Kidney (tissue), 14 donors: ENCODE results near the gene PJA1. TPM values are rescaled to one million over a fixed set of nuclear protein-coding genes. Genes with fewer than 3 reads are reported as not detected.

Source experiments
- DNase-seq, 5 donors: peaks; one replicate each; pipeline ENCODE4 v3.0.0-alpha.2; 2013 to 2020
- FAIRE-seq: peaks from 2 replicates; lab custom pipeline; 2012; peaks lifted over from hg19 to GRCh38; lab: Jason Lieb, UNC
- H3K27ac ChIP-seq, 2 donors: one replicate each; pipeline ENCODE4 v1.7.0; 2013; ENCODE audit warnings: low read depth in 2 of 2, low read length in 2 of 2, inconsistent platforms in 1 of 2
- H3K27me3 ChIP-seq: one replicate; pipeline ENCODE4 v1.7.1; 2013; ENCODE audit warnings: low read length, inconsistent platforms; ENCODE audit not compliant: control insufficient read depth, insufficient read depth
- H3K36me3 ChIP-seq, 3 donors: one replicate each; pipeline versions ENCODE4 v1.7.0 to v1.7.1; 2013; ENCODE audit warnings: low read length in 3 of 3, control low read depth in 1 of 3, inconsistent platforms in 1 of 3; ENCODE audit not compliant: insufficient read depth in 3 of 3, control insufficient read depth in 2 of 3
- H3K4me1 ChIP-seq, 3 donors: one replicate each; pipeline versions ENCODE4 v1.7.0 to v1.7.1; 2013; ENCODE audit warnings: low read length in 3 of 3, inconsistent platforms in 1 of 3, low read depth in 1 of 3; ENCODE audit not compliant: control insufficient read depth in 2 of 3, insufficient read depth in 2 of 3
- H3K4me3 ChIP-seq, 3 donors: one replicate each; pipeline versions ENCODE4 v1.7.0 to v1.8.1; 2013; ENCODE audit warnings: low read length in 3 of 3, control low read depth in 1 of 3, inconsistent platforms in 1 of 3
- H3K9ac ChIP-seq, 3 donors: one replicate each; pipeline versions ENCODE4 v1.7.0 to v1.7.1; 2013; ENCODE audit warnings: low read length in 3 of 3, control low read depth in 1 of 3, inconsistent platforms in 1 of 3
- H3K9me3 ChIP-seq, 3 donors: one replicate each; pipeline versions ENCODE4 v1.7.0 to v1.7.1; 2013; ENCODE audit warnings: low read length in 3 of 3, control low read depth in 1 of 3, inconsistent platforms in 1 of 3; ENCODE audit not compliant: control insufficient read depth in 2 of 3, insufficient read depth in 1 of 3
- intact Hi-C: fragments of 100-400 bp; cut with DNase I; formaldehyde crosslinking; loops from one replicate; pipeline ENCODE4 v1.11.1; 2022
- polyA plus RNA-seq: library from polyadenylated mRNA; stranded (reverse); fragments of 350-450 nt; fragmentation: Illumina TruSeq; extraction: RNeasy Lipid Tissue Mini Kit (QIAGEN cat#74804); gene quantifications from one replicate; pipeline ENCODE4 v1.2.3, GENCODE V29; 2014; ENCODE audit warnings: low read depth, low replicate concordance; ENCODE audit not compliant: insufficient read depth
- total RNA-seq: library from RNA; stranded (reverse); fragmentation: NEBNext Ultra II Directional; extraction: Animal tissue kit (Norgen Biotek cat#: 25700); gene quantifications from one replicate; pipeline ENCODE4 v1.2.1, GENCODE V29; 2021
- TF ChIP-seq, protein P1 (sequence below): IDR thresholded peaks from 3 replicates; pipeline ENCODE4 v1.5.1; 2012; ENCODE audit warnings: mild to moderate bottlenecking, moderate library complexity, borderline replicate concordance; ENCODE audit not compliant: insufficient read depth; ENCODE audit errors: extremely low read depth
- donor health status: control.
- donor health status: control.
- donor health status: control.
- donor health status: control.
- donor health status: control.
- donor health status: DM: yes; HTN: yes; CAD: no.
- donor health status: Normal renal cell carcinoma (clear cell type).

The PJA1 gene
- total and polyA plus RNA-seq, 2 donors from 2014 or later, result 27.1 to 29.9 TPM

DNA sequence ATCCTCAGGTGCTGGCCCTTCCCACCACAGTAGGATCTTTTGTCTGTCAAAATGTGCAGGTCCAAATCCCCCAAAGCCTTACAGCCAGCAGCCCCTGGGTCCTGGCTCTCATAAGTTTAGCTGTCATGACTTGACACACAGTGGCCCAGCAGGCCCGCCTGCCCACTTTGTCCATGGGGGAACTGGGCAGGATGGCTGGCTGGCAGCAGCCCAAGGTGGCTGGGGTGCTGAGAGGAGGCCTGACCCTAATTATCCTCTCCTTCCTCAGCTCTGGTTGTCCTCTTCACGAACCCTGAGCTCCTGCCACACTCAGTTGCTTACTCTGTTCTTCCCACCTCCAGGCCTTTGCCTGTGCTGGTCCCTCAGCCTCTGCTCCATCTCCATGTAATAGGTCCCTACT, 46.4 kb upstream of the PJA1 start:
- DNase-seq (no peak), FAIRE-seq (no peak)
- no peak overlapping the region for H3K4me3 ChIP-seq
- H3K36me3 ChIP-seq, result no peaks in the 10 kb centered on the region
- H3K27ac ChIP-seq, result no peak overlapping the region
- H3K9ac ChIP-seq, result no peak overlapping the region
- intact Hi-C loops, result loop anchor here (10.0 kb wide), 1 partner anchor 387 kb away; the partner anchor contains the start of gene EFNB1
- no peaks in the 10 kb centered on the region for H3K4me1 ChIP-seq
- peaks cover 4% of the 10 kb centered on the region for H3K27me3 ChIP-seq
- H3K9me3 ChIP-seq, result no peaks in the 10 kb centered on the region
- TF ChIP-seq, protein P1, sequence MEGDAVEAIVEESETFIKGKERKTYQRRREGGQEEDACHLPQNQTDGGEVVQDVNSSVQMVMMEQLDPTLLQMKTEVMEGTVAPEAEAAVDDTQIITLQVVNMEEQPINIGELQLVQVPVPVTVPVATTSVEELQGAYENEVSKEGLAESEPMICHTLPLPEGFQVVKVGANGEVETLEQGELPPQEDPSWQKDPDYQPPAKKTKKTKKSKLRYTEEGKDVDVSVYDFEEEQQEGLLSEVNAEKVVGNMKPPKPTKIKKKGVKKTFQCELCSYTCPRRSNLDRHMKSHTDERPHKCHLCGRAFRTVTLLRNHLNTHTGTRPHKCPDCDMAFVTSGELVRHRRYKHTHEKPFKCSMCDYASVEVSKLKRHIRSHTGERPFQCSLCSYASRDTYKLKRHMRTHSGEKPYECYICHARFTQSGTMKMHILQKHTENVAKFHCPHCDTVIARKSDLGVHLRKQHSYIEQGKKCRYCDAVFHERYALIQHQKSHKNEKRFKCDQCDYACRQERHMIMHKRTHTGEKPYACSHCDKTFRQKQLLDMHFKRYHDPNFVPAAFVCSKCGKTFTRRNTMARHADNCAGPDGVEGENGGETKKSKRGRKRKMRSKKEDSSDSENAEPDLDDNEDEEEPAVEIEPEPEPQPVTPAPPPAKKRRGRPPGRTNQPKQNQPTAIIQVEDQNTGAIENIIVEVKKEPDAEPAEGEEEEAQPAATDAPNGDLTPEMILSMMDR, result no peak

DNA sequence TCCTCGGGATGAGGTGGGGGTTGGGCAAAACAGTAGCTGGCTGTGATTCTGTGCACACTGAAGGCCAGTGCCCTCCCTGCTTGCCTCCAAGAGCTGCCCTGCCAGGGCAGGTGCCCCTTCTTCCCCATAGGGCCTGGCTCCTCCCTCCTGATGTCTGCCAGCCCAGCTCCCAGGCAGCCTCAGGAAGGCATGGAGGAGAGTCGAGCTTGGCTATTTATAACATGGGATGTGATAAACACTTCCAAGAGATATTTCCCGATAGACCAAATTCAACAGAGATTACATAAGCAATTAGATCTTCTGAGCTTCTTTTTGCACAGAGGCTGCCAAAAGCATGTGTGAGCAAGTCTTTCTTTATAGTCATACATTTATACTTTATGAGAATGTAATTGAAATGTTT, 45.3 kb upstream of the PJA1 start:
- intact Hi-C loops, result loop anchor here (10.0 kb wide), 1 partner anchor 386 kb away; the partner anchor contains the start of gene EFNB1
- H3K9ac ChIP-seq, result no peak overlapping the region
- TF ChIP-seq, protein P1, result no peak
- H3K27me3 ChIP-seq, result peaks cover 4% of the 10 kb centered on the region
- no peak for DNase-seq
- no peaks in the 10 kb centered on the region for H3K36me3 ChIP-seq
- H3K9me3 ChIP-seq, result no peaks in the 10 kb centered on the region
- H3K27ac ChIP-seq, result no peak overlapping the region
- H3K4me3 ChIP-seq, result no peak overlapping the region
- no peak for FAIRE-seq
- no peaks in the 10 kb centered on the region for H3K4me1 ChIP-seq

DNA sequence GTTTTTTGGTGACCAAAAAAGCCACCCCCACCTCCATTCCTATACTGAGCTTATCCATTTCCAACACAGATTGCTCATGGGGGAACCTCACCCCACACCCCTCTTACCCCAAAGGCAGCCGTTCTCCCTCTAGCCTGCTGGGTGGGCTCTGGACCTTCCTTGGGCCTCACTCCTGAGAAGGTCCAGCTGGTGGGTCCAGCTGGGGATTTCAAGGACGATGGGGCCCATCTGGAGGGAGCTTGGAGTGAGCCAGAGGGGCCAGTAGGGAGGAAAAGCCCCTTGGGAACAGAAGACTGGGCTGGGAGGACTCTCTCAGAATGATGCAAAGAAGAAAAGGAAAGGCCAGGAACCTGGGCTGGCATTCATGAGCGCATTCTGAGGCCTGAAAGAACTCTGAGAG, 42.0 kb upstream of the PJA1 start:
- Histone ChIP-seq H3K9ac (no peak overlapping the region), H3K9me3 (no peaks in the 10 kb centered on the region), H3K4me3 (no peak overlapping the region), H3K27me3 (no peaks in the 10 kb centered on the region), H3K4me1 (no peaks in the 10 kb centered on the region), H3K36me3 (no peaks in the 10 kb centered on the region), H3K27ac (no peak overlapping the region)
- FAIRE-seq (no peak), DNase-seq (peak in 2 of 5 donors; percentile 19 to 83)
- TF ChIP-seq, protein P1, result no peak
- intact Hi-C loops, result no loop called here

DNA sequence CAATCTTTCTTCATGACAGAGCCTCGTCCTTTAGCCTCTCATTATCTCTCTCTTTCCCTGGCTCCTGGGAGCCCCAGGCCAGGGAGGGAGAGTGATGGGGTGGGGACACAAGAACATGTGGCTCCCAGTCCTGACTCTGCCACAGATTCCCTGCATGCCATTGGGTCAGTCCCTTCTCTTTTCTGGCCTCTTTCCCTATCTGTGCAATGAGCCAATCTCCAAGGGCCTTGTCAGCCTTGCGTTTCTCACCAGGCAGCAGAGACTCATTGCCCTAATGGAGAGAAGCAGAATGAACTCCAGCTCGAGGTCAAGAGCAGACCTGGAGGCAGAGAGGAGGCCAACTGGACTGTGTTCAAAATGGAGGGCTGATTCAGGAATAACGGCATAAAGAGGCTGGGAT, 38.4 kb upstream of the PJA1 start:
- H3K9me3 ChIP-seq, result no peaks in the 10 kb centered on the region
- H3K4me1 ChIP-seq, result no peaks in the 10 kb centered on the region
- H3K9ac ChIP-seq, result no peak overlapping the region
- DNase-seq (no peak), FAIRE-seq (no peak)
- H3K27ac ChIP-seq, result no peak overlapping the region
- H3K36me3 ChIP-seq, result no peaks in the 10 kb centered on the region
- H3K4me3 ChIP-seq, result no peak overlapping the region
- TF ChIP-seq, protein P1, result no peak
- intact Hi-C loops, result no loop called here
- H3K27me3 ChIP-seq, result peaks cover 2% of the 10 kb centered on the region
